Measurements from ENCODE around the gene DYNLL1.
"Not testable (repeated sequence)": the region's sequence is repeated elsewhere in the genome, so short reads cannot be mapped to it uniquely, and the experiment has no call there.

Gene DYNLL1

GRCh38 chr12:120475643-120476042 lies 20.3 kb upstream of the DYNLL1 start:
- no peak for DNase-seq

GRCh38 chr12:120479458-120479857 lies 16.5 kb upstream of the DYNLL1 start:
- no peak for DNase-seq

GRCh38 chr12:120480211-120480610 lies 15.7 kb upstream of the DYNLL1 start:
- no peak for DNase-seq

- no peak for DNase-seq
Measured at GRCh38 chr12:120481022-120481767, 14.7 kb upstream of the DYNLL1 start.

- no peak for DNase-seq
Measured at GRCh38 chr12:120483621-120484020, 12.3 kb upstream of the DYNLL1 start.

- no peak for DNase-seq
Measured at GRCh38 chr12:120485961-120486881, 9.7 kb upstream of the DYNLL1 start.

- not testable (repeated sequence) for DNase-seq
Measured at GRCh38 chr12:120487552-120487951, 8.4 kb upstream of the DYNLL1 start.

- no peak for DNase-seq
Measured at GRCh38 chr12:120488057-120488640, 7.8 kb upstream of the DYNLL1 start.

GRCh38 chr12:120489018-120489417 lies 6.9 kb upstream of the DYNLL1 start:
- no peak for DNase-seq

GRCh38 chr12:120490325-120490724 lies 5.6 kb upstream of the DYNLL1 start:
- no peak for DNase-seq

- DNase-seq = no peak
Measured at GRCh38 chr12:120490833-120491512, 4.9 kb upstream of the DYNLL1 start.

GRCh38 chr12:120495186-120495730 lies 655 bp upstream of the DYNLL1 start:
- DNase-seq = no peak

- peak; percentile 66 for DNase-seq
Measured at GRCh38 chr12:120496413-120497340, 764 bp downstream of the DYNLL1 start.

- no peak for DNase-seq
Measured at GRCh38 chr12:120497524-120498150, 1.7 kb downstream of the DYNLL1 start.

- no peak for DNase-seq
Measured at GRCh38 chr12:120498870-120499515, 3.1 kb downstream of the DYNLL1 start.

- DNase-seq = no peak
Measured at GRCh38 chr12:120500581-120500980, 4.7 kb downstream of the DYNLL1 start.

- DNase-seq = no peak
Measured at GRCh38 chr12:120504587-120504986, 8.7 kb downstream of the DYNLL1 start.

GRCh38 chr12:120508537-120508936 lies 12.6 kb downstream of the DYNLL1 start:
- DNase-seq = no peak

- DNase-seq = no peak
Measured at GRCh38 chr12:120514002-120514401, 18.1 kb downstream of the DYNLL1 start.

- DNase-seq = no peak
Measured at GRCh38 chr12:120515496-120515895, 19.6 kb downstream of the DYNLL1 start.
